SK-N-SH (cell line): ENCODE results near the gene SLC25A51. TPM values are rescaled to one million over a fixed set of nuclear protein-coding genes. Genes with fewer than 3 reads are reported as not detected.

Source experiments
- CTCF ChIA-PET: fragments of 300-600, 350-600 bp; formaldehyde crosslinking; extraction: SDS; loops from one replicate; lab custom pipeline; 2021; lab: Yijun Ruan, JAX
- POLR2A ChIA-PET: fragments of 350-600 bp; sonication (Branson Sonifier 250); formaldehyde crosslinking; extraction: SDS; loops from one replicate; lab custom pipeline; 2020; ENCODE audit warnings: antibody characterized with exemption, inconsistent platforms; lab: Yijun Ruan, JAX
- DNase-seq: peaks from one replicate; pipeline ENCODE4 v3.0.0; 2012
- H2AFZ ChIP-seq: fragments of 200-600 bp; sonication (generic); 2 replicates; pipeline ENCODE4 v1.8.1; 2016; ENCODE audit warnings: antibody characterized with exemption, mild to moderate bottlenecking, low read depth
- H3F3A ChIP-seq: fragments of 200-600 bp; sonication (generic); replicated peaks from 2 replicates; pipeline ENCODE3; 2016; ENCODE audit warnings: antibody characterized with exemption, mild to moderate bottlenecking; ENCODE audit not compliant: insufficient read depth
- H3K27ac ChIP-seq, 2 experiments: fragments of 200-500 bp in 1 of 2; fragments of 200-600 bp in 1 of 2; sonication (Bioruptor generic) in 1 of 2; sonication (generic), shearing (Covaris generic) in 1 of 2; 2 replicates each; pipeline versions ENCODE4 v1.5.1 to v1.6.1; 2014 to 2016; ENCODE audit warnings: low read depth in 2 of 2, inconsistent platforms in 1 of 2, low read length in 1 of 2, mild to moderate bottlenecking in 1 of 2, mixed read lengths in 1 of 2
- H3K27me3 ChIP-seq: fragments of 200-600 bp; sonication (generic), shearing (Covaris generic); 2 replicates; pipeline ENCODE4 v1.6.1; 2016; ENCODE audit warnings: mixed run types; ENCODE audit not compliant: insufficient read depth
- H3K36me3 ChIP-seq, 2 experiments: fragments of 200-500 bp in 1 of 2; fragments of 200-600 bp in 1 of 2; sonication (Bioruptor generic) in 1 of 2; sonication (generic) in 1 of 2; replicated peaks in 1 of 2; 2 replicates each; pipeline versions ENCODE3 to v1.5.1; 2014 to 2016; ENCODE audit warnings: low read length in 1 of 2, mild to moderate bottlenecking in 1 of 2; ENCODE audit not compliant: insufficient read depth in 2 of 2, control insufficient read depth in 1 of 2
- H3K4me1 ChIP-seq, 2 experiments: fragments of 200-500 bp in 1 of 2; fragments of 200-600 bp in 1 of 2; sonication (Bioruptor generic) in 1 of 2; sonication (generic), shearing (Covaris generic) in 1 of 2; 2 replicates each; pipeline versions ENCODE4 v1.5.1 to v1.6.1; 2014 to 2016; ENCODE audit warnings: low read depth in 1 of 2, low read length in 1 of 2, mixed run types in 1 of 2; ENCODE audit not compliant: insufficient read depth in 2 of 2, control insufficient read depth in 1 of 2
- H3K4me2 ChIP-seq: fragments of 200-600 bp; sonication (generic), shearing (Covaris generic); 2 replicates; pipeline ENCODE4 v1.6.1; 2017; ENCODE audit warnings: mixed run types
- H3K4me3 ChIP-seq, 2 experiments: fragments of 200-500 bp in 1 of 2; fragments of 200-600 bp in 1 of 2; sonication (Bioruptor generic) in 1 of 2; sonication (generic), shearing (Covaris generic) in 1 of 2; 2 replicates each; pipeline versions ENCODE4 v1.5.1 to v1.8.1; 2014 to 2016; ENCODE audit warnings: low read depth in 2 of 2, inconsistent platforms in 1 of 2, low read length in 1 of 2, mild to moderate bottlenecking in 1 of 2, mixed read lengths in 1 of 2, moderate library complexity in 1 of 2
- H3K79me2 ChIP-seq: fragments of 200-600 bp; sonication (generic); 2 replicates; pipeline ENCODE4 v1.8.1; 2017; ENCODE audit warnings: mild to moderate bottlenecking; ENCODE audit not compliant: insufficient read depth
- H3K9ac ChIP-seq: fragments of 200-600 bp; sonication (generic); 2 replicates; pipeline ENCODE4 v1.6.1; 2017; ENCODE audit warnings: mixed run types
- H3K9me2 ChIP-seq: fragments of 200-600 bp; sonication (generic); 2 replicates; pipeline ENCODE4 v1.6.1; 2017; ENCODE audit warnings: mixed run types
- H3K9me3 ChIP-seq: fragments of 200-600 bp; sonication (generic); 2 replicates; pipeline ENCODE4 v1.6.1; 2017; ENCODE audit warnings: mixed run types, mild to moderate bottlenecking, moderate library complexity
- H4K20me1 ChIP-seq: fragments of 200-600 bp; sonication (generic); 2 replicates; pipeline ENCODE4 v1.6.1; 2017; ENCODE audit warnings: mild to moderate bottlenecking, mixed run types; ENCODE audit not compliant: insufficient read depth
- FOSL2 ChIP-seq: IDR thresholded peaks from 2 replicates; pipeline ENCODE4 v1.4.0; 2012; ENCODE audit warnings: low read depth, mild to moderate bottlenecking, moderate library complexity, borderline replicate concordance
- GABPA ChIP-seq: IDR thresholded peaks from 2 replicates; pipeline ENCODE4 v1.4.0; 2012; ENCODE audit warnings: low read depth, mild to moderate bottlenecking
- GATA2 ChIP-seq: sonication (generic); formaldehyde crosslinking; IDR thresholded peaks from 2 replicates; pipeline ENCODE4 v1.5.0; 2020; ENCODE audit warnings: mild to moderate bottlenecking, missing genetic modification reagents
- TAF1 ChIP-seq: IDR thresholded peaks from 2 replicates; pipeline ENCODE4 v1.6.1; 2012; ENCODE audit warnings: low read depth, mild to moderate bottlenecking, low read length, moderate library complexity, borderline replicate concordance
- WGBS: methylation state at CpG from one replicate; pipeline ENCODE4 v1.1.6; 2017; ENCODE audit warnings: low lambda C conversion rate; 5-methylcytosine and 5-hydroxymethylcytosine counted together
- polyA plus RNA-seq, 3 experiments: library from polyadenylated mRNA; depleted of rRNA; stranded (reverse); fragments of >200 nt; gene quantifications; 2 replicates each; pipeline ENCODE4 v1.2.3, GENCODE V29; 2012
- TF ChIP-seq, protein P1 (sequence below): IDR thresholded peaks from 2 replicates; pipeline ENCODE4 v1.4.0; 2012; ENCODE audit warnings: low read depth, borderline replicate concordance
- TF ChIP-seq, protein P2 (sequence below): fragments of 200-600 bp; sonication (generic); IDR thresholded peaks from 2 replicates; pipeline ENCODE4 v1.6.1; 2017; ENCODE audit warnings: antibody characterized with exemption, mild to moderate bottlenecking, moderate library complexity
- TF ChIP-seq, protein P3 (sequence below): IDR thresholded peaks from 2 replicates; pipeline ENCODE4; 2012
- TF ChIP-seq, protein P4 (sequence below): IDR thresholded peaks from 2 replicates; pipeline ENCODE4 v1.4.0; 2012; ENCODE audit warnings: low read depth, borderline replicate concordance

Gene SLC25A51
- polyA plus RNA-seq, 1 of the 3 experiments (the other 2 are of a cell fraction), result 13.3 TPM

DNA sequence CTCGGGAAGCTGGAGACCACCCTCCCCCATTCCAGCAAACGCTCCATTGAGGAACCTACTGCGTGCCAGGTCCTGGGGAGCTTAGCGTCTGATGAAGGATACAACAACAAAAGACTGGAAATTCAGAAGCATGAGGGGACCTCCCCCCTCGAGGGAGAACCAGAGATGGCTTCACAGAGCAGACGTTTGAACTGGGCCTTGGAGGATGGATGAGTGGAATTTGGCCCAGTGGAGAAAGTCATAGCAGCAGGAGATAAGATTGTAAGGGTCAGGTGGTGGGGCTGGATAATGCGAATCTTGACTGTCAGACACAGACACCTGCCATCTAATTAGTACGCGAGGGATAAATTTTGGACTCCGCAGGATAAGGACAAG lies 1.2 kb upstream of the SLC25A51 start:
- H3K4me3 ChIP-seq, result peak overlapping the region in 1 of 2 experiments; percentile 93; a peak in 1 of 4 replicates
- H3K27me3 ChIP-seq, result no peaks in the 10 kb centered on the region

DNA sequence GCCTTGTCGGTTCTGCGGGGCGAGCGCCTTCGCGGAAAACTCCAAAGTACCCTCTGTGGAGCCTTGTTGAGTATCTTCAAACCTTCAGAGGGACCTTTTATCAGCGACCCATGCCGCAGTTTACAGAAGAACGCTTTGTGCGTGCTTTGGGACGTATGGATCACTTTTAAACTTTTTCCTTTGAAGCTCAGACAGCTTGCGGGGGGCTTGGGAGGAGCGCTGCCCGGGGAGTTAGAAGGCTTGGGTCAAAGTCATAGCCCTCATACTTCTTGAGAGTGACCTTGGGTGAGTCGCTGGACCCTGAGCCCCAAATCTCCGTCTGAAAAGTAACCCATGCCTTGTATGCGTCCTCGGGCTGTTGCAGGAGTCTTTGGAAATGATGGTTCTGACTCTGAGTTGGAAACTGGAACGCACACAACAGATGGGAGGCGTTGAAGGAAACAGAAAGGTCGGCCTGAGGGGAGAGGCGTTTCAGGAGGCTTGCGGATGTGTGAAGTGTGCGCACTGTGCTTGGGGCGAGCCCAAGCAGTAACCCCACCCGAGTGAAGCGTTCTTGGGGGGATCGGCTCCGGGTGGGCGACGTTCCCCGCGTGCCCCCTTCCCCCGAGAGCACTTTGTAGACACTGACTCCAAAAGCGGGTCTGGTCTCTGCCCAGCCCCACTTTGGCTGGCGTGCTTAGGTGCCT lies 661 bp upstream of the SLC25A51 start:
- H3F3A ChIP-seq, result peaks cover 3% of the 10 kb centered on the region
- H3K36me3 ChIP-seq, result no peaks in the 10 kb centered on the region
- peaks cover 38% of the 10 kb centered on the region for H3K79me2 ChIP-seq
- H3K4me1 ChIP-seq, result peaks cover 4 to 22% of the 10 kb centered on the region in 2 experiments; a peak in 2 of 4 replicates
- TF ChIP-seq, protein P1, sequence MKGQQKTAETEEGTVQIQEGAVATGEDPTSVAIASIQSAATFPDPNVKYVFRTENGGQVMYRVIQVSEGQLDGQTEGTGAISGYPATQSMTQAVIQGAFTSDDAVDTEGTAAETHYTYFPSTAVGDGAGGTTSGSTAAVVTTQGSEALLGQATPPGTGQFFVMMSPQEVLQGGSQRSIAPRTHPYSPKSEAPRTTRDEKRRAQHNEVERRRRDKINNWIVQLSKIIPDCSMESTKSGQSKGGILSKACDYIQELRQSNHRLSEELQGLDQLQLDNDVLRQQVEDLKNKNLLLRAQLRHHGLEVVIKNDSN, result no peak
- TF ChIP-seq, protein P2, sequence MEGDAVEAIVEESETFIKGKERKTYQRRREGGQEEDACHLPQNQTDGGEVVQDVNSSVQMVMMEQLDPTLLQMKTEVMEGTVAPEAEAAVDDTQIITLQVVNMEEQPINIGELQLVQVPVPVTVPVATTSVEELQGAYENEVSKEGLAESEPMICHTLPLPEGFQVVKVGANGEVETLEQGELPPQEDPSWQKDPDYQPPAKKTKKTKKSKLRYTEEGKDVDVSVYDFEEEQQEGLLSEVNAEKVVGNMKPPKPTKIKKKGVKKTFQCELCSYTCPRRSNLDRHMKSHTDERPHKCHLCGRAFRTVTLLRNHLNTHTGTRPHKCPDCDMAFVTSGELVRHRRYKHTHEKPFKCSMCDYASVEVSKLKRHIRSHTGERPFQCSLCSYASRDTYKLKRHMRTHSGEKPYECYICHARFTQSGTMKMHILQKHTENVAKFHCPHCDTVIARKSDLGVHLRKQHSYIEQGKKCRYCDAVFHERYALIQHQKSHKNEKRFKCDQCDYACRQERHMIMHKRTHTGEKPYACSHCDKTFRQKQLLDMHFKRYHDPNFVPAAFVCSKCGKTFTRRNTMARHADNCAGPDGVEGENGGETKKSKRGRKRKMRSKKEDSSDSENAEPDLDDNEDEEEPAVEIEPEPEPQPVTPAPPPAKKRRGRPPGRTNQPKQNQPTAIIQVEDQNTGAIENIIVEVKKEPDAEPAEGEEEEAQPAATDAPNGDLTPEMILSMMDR, result no peak
- TF ChIP-seq, all 33 proteins: peak for 0
- ChIA-PET CTCF (interaction anchor here (0.6 to 5.0 kb wide), 16 partner anchors 9 to 513 kb away, joined by 3 to 31 read pairs (median 3); partner anchors contain the start of gene FBXO10), POLR2A (no interaction called here)
- Histone ChIP-seq H3K9me2 (no peaks in the 10 kb centered on the region), H4K20me1 (no peaks in the 10 kb centered on the region), H3K4me2 (peak overlapping the region; percentile 82), H3K27me3 (no peaks in the 10 kb centered on the region), H3K9ac (peak overlapping the region; percentile 56), H3K4me3 (peak overlapping the region; percentile 75 to 93), H2AFZ (peak overlapping the region; percentile 92), H3K27ac (peak overlapping the region; percentile 56 to 78; a peak in 3 of 4 replicates), H3K9me3 (no peaks in the 10 kb centered on the region)
- WGBS, result 58% methylated on average over 24 of the region's 36 CpGs
- peak; percentile 56 for DNase-seq

More for the DNA sequence above, 1.2 kb upstream of the SLC25A51 start:
- no peak for DNase-seq
- Histone ChIP-seq H3K79me2 (peaks cover 37% of the 10 kb centered on the region), H3K27ac (no peak overlapping the region), H3K4me2 (peak overlapping the region; percentile 82), H3K9ac (no peak overlapping the region), H3K36me3 (no peaks in the 10 kb centered on the region), H4K20me1 (no peaks in the 10 kb centered on the region), H3K9me2 (no peaks in the 10 kb centered on the region), H2AFZ (no peak overlapping the region), H3F3A (peaks cover 3% of the 10 kb centered on the region), H3K9me3 (no peaks in the 10 kb centered on the region), H3K4me1 (peaks cover 4 to 22% of the 10 kb centered on the region in 2 experiments; a peak in 2 of 4 replicates)
- ChIA-PET CTCF (interaction anchor here (0.7 to 5.0 kb wide), 9 partner anchors 9 to 512 kb away, joined by 3 to 31 read pairs (median 3); no protein-coding TSS in a partner anchor), POLR2A (no interaction called here)
- WGBS, result 96% methylated on average over 9 of the region's 10 CpGs
- TF ChIP-seq, protein P2, result no peak
- TF ChIP-seq TAF1 (no peak), GATA2 (CRISPR knock-in tag) (no peak), GABPA (no peak), FOSL2 (no peak)
- TF ChIP-seq, protein P3, sequence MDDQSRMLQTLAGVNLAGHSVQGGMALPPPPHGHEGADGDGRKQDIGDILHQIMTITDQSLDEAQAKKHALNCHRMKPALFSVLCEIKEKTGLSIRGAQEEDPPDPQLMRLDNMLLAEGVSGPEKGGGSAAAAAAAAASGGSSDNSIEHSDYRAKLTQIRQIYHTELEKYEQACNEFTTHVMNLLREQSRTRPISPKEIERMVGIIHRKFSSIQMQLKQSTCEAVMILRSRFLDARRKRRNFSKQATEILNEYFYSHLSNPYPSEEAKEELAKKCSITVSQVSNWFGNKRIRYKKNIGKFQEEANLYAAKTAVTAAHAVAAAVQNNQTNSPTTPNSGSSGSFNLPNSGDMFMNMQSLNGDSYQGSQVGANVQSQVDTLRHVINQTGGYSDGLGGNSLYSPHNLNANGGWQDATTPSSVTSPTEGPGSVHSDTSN, result no peak
- TF ChIP-seq, protein P4, sequence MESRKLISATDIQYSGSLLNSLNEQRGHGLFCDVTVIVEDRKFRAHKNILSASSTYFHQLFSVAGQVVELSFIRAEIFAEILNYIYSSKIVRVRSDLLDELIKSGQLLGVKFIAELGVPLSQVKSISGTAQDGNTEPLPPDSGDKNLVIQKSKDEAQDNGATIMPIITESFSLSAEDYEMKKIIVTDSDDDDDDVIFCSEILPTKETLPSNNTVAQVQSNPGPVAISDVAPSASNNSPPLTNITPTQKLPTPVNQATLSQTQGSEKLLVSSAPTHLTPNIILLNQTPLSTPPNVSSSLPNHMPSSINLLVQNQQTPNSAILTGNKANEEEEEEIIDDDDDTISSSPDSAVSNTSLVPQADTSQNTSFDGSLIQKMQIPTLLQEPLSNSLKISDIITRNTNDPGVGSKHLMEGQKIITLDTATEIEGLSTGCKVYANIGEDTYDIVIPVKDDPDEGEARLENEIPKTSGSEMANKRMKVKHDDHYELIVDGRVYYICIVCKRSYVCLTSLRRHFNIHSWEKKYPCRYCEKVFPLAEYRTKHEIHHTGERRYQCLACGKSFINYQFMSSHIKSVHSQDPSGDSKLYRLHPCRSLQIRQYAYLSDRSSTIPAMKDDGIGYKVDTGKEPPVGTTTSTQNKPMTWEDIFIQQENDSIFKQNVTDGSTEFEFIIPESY, result no peak
